Dermis microvascular lymphatic vessel endothelial cell (primary cell): ENCODE measurements around the gene CDK14. TPM values are rescaled to one million over a fixed set of nuclear protein-coding genes. Genes with fewer than 3 reads are reported as not detected.

Source experiments
- DNase-seq, 2 donors: peaks; one replicate each; pipeline versions ENCODE4 v3.0.0 to v3.0.0-alpha.2; 2010; ENCODE audit warnings: low read depth in 2 of 2
- total RNA-seq: library from RNA; depleted of rRNA; stranded (reverse); fragments of >200 nt; gene quantifications from 2 replicates; pipeline ENCODE4 v1.2.1, GENCODE V29; 2014

The CDK14 gene
- total RNA-seq, 1 donor from 2014 or later = 1.2 TPM

DNA sequence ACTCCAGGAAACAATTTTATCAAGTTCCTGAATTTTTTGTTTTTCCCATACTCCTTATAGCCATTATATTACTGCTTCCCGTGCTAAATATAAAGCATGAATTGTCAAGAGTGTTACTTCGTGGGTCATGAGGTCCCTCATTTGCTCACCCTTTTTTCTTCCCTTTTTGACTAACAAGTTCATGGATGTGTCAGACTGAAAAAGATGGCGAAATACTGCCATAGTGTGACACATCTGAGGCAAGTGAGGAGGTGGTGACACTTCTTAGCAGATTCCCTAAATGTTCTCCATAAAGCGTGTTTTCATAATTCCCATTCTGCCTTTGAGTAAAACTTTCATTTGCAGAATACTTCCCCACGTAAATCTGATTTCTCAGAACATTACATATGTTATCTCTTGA, 398.5 kb downstream of the CDK14 start:
- no peak for DNase-seq

DNA sequence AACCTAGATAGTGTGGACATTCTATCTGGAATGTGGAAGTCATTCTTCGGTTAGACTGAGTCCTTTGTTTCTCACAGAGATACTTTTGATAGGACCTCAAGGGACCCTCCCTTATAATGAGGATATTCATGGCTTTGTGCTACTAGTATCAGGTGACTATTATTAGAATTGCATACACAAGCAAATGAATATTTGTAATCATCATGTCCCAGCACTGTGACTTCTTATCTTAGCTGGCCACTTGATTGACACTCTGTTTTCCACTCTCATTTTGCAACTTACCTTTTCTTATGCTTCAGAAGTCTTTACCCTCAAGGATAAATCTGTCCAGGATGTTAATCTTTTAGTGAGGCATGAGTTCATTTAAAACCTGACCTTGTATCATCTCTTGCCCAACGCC, 399.9 kb downstream of the CDK14 start:
- no peak for DNase-seq

DNA sequence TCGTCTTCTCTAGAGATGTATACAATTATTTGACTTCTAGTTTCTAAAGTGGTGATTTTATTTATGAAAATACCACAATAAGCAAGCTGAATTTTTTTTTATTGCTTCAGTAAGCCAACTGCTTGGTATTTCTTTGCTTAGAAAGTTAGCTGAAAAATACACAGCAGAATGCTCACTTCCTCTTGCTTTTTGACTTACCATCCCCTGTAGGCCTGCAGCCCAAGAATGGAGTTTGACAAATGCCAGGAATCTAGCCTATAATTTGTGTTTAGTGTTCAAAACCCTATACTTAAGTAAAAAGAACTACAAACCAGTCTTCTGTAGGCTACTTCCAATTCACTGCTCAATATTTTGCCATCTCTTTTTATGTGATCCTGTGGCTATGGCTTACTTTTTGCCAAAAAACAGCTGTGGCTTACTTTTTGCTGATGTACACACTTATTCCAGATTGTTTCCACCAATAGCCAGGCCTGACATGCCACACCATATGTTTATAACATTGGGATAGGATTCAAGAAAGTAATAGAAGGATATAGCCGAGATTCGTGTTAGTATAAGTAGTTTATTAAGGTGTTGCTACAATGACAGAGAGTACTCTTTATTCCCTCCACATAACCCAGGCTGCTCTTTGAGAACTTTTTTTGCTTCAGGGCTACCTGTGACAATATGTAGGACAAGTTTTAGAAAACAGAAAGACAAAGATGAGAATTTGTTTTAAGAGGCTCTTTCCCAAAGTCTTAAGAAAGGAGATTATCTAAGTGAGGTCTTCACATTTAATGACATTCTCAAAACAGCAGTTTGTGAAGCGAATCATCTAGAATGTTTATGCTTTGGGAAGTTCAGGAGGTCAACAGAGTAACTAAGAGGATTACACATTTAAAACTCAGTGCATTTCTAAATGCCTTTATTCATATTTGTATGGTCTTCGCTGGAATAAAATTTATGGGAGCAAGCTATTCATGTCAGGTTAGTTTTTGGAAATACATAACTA, 404.2 kb downstream of the CDK14 start:
- no peak for DNase-seq

DNA sequence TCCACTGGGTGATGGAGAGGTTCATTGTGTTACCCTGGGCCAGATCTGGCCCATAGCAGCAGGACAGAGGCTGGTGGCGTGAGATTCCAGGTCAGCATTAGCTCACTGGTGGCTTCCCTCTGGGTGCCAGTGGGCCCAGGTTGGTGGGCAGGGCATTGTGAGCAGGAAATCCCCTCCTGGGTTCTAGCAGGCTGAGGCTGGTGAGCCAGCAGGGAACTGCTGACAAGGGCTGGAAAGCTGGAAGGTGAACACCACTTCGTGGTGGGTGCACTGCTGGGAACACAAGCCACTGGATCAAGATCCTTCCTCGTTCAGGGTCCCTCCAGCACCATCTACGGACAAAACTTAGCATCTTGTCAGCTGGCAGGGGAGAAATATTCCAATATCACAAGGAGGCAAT, 408.9 kb downstream of the CDK14 start:
- DNase-seq = no peak

DNA sequence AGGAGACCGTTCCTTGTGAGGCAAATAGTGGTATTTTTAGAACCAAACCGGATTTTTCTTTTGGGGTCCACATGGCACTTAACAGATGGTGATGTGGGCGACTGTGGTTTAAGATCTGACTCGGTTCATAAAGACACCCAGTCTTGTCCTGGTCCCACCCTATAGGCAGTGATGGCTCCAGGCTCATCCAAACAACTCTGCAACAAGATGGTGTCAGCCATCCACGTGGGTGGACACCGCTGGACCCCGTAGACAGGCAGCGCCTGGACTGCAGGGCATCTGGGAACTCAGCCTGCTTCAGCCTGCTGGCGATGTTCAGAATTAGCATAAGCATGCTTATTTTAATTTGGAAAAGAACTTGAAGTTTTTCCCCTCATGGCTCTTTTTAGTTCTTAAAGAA, 409.7 kb downstream of the CDK14 start:
- no peak for DNase-seq

DNA sequence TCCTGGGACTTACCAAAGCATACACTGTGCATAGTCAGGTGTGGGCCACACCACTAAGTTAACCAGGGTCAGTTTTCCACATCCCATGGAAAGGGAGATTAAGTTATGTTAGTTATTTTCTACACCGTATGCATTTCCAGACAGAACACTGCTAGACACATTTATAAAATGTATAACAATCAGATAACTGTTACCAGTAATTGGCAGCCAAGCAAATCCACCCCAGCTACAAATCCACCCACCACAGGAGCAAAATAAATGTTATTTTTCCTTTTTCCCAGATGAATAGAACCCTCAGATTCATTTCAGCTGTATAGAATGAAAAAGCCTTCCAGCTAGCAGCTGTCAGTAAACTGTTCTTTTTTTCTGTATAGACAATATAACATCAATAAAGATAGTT, 411.2 kb downstream of the CDK14 start:
- DNase-seq = no peak

DNA sequence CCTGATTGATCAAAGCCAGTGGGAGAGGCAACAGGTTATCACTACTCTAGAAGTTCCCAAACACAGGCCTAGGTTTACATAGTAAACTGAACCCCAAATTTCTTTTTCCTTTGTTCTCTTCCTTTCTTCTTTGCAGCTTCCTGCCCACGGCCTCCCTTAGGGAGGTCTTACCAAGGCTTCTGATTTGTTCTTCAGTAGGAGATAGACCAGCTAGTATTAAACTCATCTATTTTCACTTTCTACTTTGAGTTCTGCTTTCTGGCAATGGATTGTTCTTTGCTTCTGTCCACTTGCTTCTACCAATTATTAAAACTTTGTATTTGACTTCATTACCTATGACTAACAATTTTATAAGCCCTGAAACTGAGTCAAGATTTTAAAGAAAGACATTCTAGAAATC, 417.0 kb downstream of the CDK14 start:
- DNase-seq = no peak

DNA sequence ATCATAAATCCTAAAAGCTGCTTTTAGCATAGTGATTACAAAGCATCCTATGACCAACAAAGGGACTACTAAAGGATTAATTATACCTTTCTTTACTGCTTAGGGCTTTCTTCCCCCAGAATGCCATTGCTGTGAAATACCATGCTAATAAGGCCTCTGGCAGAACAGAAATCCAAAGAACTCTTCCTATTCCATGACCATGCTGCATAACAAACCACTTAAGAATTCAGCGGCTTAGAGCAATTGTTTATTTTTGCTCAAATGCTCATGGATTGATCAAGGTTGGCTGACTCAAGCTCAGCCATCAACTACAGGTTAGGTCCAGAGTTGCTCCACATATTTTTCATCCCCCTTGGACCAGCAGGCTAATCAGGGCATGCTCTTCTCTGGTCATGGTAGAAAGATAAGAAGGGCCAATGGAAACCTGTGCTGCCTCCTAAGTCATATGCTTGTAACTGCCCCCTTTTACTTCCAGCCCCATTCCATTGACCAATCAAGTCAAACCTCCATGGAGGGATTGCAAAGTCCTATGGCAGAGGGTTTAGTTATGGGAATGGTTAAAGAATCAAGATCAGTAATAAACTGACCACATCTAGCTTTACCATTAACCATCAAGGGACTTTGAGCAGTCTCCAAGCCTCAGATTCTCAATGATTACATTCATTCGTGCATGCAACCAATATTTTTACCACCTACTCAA, 423.7 kb downstream of the CDK14 start:
- no peak for DNase-seq

DNA sequence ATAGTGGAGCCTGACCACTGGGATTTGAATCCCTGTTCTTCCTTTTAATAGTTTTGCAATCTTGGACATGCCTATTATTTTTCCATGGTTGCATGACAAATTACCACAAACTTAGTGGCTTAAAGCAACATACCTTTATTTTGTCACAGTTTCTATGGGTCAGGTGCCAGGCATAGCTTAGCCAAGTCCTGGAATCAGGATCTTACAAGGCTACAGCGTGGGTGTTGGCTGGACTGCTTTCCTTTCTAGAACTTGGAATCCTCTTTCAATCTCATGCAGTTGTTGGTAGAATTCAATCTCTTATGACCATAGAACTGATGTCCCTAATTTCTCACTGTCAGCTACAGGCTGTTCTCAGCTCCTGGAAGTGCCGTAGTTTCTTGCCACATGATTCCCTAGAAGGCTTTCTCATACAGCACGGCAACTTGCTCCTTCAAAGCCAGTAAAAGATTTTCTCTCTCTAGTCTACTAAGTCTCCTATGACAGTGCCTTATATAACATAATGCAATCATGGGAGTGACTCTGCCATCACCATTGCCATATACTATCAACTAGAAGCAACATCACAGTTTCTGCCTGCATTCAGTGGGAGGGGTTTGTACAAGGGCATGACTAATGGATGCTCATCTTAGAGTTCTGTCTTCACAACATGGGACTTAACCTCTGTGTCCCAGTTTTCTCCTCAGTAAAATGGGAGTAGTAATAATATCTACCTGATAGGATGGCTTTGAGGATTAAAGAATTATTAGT, 424.7 kb downstream of the CDK14 start:
- no peak for DNase-seq

DNA sequence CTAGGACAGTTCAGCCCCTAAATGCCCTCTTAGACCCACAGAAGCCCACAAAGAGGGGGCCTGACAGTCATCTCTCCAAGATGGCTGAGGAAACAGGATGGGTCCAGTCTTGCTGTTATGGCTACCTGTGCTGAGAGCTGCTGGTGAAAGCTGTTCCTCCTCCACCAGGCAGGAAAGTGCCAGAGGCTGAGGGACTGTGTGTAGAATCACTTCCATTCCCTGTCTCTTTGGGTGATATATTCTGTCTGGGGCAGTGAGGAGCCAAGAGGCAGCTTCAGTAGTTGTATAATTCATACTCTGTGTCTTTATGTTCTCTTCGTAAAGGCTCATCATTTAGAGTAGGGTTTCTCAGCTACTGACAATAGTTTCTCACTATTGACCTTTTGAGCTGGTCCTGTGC, 425.8 kb downstream of the CDK14 start:
- no peak for DNase-seq

DNA sequence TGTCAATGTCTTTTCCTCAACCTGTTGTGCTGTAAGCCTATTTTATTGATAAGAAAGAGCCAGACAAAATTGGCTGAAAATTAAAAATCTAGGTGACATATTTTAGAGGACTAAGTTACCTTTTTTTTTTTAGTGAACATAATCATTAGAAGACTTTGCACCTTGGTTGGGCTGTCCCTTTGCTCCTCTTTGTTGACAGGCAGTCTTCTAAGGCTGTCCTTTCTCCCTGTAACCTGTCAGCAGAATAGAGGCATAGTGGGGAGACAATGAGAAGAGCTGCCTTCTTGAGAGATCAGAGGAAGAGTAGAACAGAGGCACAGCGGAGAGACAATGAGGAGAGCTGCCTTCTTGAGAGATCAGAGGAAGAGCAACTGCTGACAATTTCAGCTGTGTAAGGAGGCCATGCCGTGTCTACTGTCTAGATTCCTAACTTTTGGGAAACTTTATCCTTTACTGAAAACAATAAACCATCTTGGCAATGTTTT, 429.8 kb downstream of the CDK14 start:
- DNase-seq = no peak

DNA sequence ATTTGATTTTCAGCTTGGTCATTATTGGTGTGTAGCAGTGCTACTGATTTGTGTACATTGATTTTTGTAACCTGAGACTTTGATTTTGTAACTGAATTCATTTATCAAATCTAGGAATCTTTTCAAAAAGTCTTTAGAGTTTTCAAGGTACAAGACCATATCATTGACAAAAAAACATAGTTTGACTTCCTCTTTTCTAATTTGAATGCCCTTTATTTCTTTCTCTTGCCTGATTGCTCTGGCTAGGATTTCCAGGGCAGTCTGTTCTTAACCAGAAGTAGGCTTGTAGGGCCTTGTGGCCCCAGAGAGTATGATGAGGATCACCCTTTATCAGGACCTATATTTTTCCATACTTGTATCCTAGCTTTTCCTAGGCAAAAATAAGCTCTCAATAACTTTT, 433.6 kb downstream of the CDK14 start:
- DNase-seq = no peak

DNA sequence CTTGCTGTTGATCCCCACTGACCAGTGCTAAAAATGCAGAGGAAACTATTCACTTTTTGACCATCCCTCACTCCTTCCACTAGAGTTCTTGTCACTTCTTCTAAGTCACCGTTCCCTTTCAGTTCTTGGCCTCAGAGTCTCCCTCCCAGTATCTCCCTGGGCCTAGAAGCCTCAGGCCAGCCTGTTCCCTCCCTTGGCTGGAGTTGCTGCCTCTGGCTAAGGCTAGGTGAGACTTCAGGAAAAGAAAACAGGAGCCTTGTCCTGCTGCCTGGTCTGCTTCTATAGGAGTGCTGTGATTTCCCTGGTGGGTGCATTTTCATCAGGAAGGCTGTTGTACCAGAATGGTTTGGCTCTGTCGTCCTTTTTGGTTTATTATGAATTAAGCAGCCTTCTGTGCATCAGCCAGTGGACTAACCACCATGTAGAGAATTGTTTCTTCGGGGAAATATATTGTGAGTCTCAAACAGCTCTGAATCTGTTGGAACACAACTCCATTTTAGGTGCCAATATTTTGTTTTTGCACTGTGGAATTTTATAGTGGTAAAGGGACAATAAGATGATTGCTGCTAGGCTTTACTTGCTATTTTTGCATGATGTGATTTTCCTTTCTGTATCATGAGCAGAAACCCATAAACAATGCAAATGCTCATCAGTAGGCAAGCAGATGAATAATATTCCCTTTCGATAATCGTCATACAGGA, 434.7 kb downstream of the CDK14 start:
- DNase-seq = no peak

DNA sequence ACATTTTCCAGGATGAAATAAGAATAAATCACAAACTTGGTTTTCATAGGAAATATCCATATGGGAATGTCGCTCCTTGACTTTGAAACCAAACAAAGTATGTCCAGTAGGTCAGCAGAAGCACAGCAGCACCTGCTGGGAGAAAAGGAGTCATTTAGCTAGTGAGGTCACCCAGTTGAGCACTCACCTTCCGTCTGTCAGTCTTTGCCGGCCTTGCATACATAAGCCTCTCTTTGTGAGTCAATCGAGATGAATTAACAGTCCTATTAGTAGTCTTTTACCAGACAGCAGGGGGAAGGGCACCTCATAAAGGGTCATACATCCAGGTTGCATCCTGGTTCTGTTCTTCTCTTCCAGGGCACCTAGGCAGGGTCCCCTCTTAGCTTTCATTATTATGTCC, 435.6 kb downstream of the CDK14 start:
- DNase-seq = no peak

DNA sequence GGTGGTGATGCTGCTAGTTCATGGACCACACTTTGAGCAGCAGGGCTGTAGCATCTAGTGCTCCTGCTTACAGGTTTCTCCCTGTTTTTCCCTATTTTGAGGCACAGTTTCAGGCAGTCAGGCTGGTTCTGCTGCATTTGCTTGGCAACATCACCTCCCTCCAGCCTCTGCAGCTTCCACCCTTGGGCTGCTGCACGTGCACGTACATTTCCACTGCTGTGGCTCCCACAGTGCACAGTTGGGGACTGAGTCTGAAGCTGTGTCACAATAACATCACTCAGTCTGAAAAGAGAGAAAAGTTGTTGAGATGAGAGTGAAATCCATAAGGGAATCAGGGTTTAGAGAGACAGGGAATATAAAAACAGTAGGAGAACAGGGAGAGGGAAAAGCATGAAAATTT, 437.5 kb downstream of the CDK14 start:
- DNase-seq = no peak

DNA sequence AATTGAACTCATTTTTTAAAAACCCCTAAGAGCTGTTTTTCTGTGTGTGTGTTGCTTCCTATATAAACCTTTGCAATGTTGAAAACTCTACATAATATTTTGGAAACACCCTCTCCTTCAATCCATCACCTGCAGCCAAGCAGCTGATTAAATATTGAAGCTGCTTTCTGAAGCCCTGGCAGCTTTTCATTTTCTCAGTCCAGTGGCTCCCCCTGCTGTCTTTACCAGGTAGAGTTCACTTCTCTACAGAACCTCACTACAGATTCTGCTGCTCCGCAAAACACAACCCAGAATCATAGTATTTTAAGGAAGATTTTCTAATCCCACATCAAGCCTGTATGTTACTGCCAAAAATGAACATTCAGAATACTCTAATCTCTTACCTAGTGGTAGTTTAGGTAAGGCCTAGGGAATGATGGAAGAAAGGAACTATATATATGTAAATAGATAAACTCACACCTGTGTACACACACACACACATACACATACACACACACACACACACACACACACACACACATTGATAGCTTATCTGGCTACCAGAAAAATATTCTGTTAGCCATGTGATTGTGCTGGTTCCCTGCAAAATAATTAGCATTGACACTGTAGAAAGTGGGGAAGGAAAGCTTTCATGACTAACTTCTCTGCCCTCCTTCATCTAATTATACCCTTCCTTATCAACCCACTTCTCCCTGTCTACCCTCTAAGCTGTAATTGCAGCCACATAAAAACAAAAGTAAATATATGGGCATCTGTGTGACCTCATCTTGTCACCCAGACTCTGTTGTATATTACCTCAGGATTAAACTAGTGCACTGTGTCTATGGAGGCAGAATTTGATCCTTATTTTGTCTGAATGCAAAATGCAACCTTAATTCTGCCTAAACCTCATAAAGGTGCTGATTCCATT, 438.6 kb downstream of the CDK14 start:
- peak in 1 of 2 donors; percentile 45 for DNase-seq

DNA sequence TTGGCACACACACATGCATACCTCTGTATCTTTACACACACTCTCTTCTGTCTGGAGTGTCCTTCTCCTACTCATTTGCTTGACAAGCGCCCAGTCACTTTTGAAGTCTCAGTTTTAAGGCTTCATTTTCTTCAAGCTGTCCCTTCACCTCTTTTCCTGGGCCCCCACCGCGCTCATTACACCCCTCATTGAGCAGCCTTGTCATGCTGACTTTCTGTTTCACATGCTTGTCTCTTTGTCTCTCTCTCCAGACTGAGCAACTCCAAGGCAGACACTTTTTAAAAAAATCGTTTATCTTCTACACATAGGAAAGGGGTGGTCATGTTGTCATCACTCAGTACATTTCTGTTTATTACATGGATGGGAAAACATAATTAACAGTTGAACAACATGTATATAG, 442.9 kb downstream of the CDK14 start:
- no peak for DNase-seq

DNA sequence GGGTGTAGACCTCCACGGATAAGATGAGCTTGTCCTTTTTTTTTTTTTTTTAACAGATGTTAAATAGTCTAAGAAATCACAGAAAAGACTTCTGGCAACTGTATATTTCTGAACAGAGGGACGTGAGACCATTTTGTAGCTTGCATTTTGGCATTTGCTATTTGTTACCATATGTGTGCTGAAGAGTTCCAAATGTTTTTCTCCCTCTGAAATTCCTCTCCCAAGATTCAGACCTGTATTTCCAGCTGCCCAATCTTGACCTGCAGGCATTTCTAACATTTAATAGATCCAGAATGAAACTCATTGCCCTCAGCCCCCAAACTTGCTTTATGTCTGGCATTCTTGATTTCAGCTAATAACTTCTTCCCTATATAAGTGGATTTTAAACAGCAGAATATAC, 445.0 kb downstream of the CDK14 start:
- DNase-seq = no peak

DNA sequence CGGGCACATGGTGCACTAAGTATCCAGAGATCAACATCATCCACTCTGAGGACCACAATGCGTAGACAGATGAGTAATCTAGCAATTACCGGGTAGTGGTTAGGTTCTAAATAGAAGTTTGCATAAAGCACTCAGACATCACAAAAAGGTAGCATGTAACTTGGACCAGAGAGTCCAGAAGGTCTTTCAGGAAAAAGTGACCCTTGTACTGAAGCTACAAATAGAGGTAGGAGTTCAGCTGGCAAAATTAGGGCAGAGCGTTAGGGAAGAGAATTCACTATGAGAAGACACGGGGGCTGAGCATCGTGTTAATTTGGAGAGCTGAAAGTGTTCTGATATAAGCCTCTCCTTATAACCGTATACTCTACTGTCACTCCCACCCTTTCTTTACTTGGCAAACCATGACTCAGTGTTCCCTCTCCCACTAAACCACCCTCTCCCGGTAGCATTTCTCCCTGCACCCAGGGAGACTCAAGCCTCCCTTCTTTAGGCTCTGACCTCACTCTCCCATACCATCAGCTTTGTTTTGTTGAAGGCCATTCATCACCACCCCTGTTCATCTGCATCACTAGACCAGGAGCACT, 445.9 kb downstream of the CDK14 start:
- no peak for DNase-seq

DNA sequence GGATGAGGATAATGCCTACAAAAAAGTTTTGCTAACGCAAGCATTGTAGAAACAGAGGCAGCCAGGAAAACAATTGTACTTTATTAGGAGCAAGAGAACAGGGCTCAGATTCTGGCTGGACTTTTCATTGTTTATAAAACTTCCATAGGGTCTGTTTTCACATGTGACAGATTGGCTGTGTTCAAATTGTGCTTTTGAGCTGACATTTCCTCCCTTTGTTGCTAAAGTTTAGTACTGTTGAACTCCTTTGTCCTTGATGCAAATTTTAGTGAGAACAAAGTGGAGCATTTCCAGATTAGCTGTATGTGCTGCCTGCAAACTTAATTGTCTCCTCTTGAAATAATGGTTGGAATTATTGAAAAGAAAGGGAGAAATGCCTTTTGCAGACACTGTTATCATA, 447.1 kb downstream of the CDK14 start:
- peak; percentile 7 to 63 for DNase-seq
